Endometrium (tissue), 2 donors: ENCODE results near the gene RADIL.

Source experiments
- FAIRE-seq: peaks from 2 replicates; lab custom pipeline; 2012; peaks lifted over from hg19 to GRCh38; lab: Jason Lieb, UNC
- donor health status: control.
- donor health status: control.

RADIL gene

GRCh38 chr7:4851459-4852422 is 31.8 kb downstream of the RADIL start:
- FAIRE-seq = no peak

GRCh38 chr7:4850262-4850795 is 33.2 kb downstream of the RADIL start:
- no peak for FAIRE-seq

GRCh38 chr7:4849390-4849789 is 34.1 kb downstream of the RADIL start:
- peak; percentile 18 for FAIRE-seq

DNA sequence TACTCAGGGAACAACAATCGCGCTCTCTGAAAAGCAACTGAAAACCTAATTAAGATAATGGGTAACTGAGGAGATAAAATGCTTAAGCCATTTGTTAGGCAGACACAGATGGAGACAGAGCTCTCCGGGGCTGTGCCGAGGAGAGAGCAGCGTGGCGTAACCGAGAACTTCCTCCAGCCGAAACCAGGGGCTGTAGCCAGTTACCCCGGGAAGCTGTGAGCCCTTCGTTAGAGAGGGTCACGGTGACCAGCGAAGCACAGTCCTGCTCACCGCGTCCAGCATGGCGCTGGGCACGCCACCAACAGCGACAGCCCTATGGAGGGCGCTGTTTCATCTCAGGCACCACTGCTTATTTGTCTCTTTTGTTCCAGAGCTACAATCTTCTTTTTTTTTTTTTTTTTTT is 37.8 kb downstream of the RADIL start:
- FAIRE-seq = no peak

- FAIRE-seq = no peak
These were observed 41.0 kb downstream of the RADIL start for GRCh38 chr7:4842319-4843064.

GRCh38 chr7:4841836-4842235 is 41.7 kb downstream of the RADIL start:
- FAIRE-seq = no peak

DNA sequence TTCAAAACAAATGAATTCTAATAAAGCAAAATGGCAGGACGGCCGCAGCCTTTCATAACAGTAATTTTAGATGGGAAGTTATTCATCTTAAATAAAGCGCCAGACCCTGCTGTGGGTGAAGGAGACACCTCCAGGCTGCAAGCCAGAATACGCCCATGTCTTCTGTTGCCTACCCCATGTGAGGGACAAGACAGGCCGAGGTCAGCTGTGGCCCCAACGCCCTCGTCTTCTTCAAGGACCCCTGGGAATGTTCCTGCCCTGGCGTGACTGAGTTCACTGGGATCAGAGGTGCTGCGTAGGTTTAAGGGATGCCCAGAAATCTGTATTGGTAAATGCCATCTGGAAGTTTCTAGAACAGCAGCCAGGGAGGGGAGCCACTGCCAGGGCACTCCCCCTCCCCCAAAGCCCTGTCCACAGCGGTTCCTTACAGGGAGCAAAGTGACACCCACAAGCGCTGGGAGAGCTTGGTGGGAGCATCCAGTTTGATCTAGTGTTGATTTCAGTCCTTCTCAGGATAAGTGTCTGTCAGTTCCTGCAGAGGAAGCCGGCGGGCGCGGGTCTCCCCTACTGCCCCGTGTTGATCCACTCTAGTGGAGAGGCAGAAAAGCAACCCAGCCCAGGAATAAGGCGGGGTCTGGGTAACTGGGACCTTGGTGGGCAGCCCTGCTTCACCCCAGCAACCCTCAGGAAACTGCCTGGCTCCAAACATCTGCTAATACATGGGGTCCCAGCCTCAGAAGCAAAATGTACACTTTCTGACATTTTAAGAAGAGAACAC is 42.3 kb downstream of the RADIL start:
- FAIRE-seq = no peak

DNA sequence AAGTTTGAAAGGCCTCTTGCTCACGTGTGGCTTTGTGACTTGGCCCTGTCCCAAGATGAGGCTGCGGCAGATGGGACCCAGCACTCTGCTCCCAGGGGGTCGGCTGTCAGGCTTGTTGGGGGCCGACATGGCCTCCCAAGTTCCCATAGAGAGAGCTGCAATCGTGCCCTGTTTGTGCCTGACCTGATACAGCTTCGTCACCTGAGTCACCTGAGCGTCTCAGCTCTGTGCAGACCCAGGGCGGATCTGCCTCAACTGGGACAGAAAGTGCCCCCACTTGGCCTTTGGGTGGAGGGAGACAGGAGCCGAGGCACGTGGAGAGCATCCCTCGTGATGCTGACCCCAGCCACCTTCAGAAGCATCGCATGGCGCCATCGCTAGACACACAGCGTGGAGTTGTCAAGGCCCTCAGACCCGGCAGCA is 43.4 kb downstream of the RADIL start:
- no peak for FAIRE-seq

DNA sequence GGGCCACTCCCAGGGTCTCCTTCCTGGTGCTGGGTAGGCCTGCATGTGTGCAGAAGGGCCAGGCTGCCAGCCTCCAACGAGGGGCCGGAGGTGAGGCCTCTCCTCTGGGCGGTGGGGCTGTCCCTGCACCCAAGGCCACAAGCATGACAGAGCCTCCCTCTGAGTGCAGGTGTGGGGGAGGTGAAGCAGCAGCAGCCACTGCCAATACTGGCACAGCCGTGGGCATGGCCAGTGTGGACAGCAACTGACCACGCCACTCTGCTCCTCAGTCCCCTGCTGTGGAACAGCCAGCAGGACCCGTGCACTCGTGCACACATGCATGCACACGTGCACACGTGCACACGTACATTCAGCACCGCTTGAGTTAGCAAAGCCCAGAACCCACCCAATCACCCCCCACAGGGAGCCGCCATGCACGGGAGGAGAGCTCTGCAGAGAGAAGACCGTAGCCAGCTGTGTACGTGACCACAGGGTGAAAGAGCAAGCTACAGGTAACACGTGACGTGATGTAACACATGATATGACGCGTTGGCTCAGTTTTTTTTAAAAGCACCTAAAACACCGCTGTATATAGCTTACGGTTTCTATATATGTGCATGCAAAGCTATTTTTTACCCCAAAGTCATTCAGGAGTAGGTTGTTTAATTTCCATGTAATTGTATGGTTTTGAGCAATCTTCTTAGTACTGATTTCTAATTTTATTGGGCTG is 44.7 kb downstream of the RADIL start:
- FAIRE-seq = no peak

DNA sequence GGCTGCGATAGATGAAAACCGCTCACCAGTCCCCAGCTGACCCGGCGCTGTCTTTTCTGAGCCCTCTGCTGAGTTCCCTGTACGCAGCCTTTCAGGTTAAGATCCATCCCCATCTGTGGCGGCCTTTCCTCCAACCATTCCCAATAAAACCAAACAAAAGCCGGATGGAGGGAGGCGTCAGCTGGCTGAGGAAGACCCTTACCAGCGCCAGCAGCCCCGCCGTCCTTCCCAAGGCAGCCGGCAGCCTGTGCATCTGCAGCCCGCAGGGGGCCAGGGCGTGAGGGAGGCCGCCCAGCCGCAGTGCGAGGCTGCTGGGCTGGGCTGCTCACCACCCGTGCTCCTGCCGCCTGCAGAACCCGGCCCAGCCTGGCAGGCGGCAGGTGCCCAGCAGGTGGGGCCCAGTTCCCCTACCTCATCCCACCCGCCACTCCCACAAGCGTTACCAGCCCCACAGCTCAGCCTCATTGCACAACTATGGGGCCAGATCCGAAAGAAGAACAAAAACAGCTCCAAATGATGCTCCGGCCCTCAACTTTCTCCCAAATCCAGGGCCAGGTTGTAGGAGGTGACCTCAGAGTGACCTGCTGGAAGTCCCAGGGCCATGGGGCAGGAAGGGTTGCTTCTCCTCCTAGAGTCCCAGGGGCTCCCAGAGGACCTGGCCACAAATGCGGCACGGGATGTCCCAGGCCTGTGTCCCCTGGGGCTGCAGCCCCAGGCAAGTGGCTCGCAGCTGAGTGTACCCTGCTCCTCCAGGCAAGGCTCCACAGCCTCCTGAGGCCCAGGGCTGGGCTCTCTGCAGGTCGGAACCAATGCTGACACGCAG is 45.5 kb downstream of the RADIL start:
- no peak for FAIRE-seq

DNA sequence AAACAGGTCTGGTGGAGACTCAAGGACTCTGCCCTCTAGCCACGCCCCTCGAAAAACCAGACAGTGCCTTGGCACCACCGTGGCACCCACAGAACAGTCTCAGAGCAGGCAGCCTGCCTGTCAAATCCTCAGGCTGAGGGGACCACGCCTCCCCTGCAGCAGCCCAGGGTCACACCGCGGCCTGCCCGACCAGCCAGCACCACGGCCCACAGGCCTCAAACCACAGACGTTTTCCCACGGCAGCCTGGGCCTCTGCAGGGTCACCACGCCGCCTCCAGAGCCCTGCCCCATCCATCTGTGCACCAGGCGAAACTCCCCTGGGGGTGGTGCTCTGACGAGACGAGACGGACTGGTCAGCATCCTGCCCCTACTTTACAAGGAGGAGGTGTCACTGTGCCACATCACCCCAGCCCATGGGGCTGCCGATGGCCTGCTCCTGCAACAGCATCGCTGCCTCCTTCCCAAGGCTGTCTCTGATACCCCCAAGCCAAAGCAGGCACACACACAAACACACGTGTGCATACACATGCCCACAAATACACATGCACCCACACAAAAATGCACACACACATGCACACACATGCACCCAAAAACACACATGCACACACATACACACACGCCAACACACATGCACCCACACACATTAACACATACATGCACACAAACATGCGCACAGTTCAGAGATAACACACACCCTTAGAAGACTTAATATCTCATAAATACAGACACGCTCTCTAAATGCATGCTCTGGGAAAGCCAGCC is 46.3 kb downstream of the RADIL start:
- FAIRE-seq = no peak

DNA sequence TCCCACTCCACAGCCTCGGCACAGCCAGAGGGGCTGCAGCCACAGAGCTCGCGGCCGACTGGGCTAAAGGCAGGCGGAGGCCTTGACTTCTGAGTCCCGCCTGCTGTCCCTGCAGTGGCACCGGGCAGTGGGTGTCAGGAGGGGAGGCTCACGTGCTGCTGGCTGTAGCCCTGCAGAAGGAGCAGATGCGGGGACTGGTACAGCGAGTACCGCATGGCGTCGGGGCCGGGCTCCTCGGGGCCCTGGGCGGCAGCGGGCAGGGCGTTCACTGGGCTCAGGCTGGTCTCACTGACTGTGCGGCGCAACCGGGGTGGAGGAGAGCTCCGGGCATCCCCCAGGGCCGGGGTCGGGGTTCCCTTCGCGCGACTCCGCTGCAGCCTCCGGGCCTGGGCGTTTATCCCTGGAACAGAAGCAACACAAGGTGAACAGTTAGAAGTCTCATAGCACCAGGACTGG is 47.3 kb downstream of the RADIL start:
- FAIRE-seq = no peak

- no peak for FAIRE-seq
These were observed 47.9 kb downstream of the RADIL start for GRCh38 chr7:4835398-4836205.

GRCh38 chr7:4834601-4835397 is 48.7 kb downstream of the RADIL start:
- FAIRE-seq = no peak

DNA sequence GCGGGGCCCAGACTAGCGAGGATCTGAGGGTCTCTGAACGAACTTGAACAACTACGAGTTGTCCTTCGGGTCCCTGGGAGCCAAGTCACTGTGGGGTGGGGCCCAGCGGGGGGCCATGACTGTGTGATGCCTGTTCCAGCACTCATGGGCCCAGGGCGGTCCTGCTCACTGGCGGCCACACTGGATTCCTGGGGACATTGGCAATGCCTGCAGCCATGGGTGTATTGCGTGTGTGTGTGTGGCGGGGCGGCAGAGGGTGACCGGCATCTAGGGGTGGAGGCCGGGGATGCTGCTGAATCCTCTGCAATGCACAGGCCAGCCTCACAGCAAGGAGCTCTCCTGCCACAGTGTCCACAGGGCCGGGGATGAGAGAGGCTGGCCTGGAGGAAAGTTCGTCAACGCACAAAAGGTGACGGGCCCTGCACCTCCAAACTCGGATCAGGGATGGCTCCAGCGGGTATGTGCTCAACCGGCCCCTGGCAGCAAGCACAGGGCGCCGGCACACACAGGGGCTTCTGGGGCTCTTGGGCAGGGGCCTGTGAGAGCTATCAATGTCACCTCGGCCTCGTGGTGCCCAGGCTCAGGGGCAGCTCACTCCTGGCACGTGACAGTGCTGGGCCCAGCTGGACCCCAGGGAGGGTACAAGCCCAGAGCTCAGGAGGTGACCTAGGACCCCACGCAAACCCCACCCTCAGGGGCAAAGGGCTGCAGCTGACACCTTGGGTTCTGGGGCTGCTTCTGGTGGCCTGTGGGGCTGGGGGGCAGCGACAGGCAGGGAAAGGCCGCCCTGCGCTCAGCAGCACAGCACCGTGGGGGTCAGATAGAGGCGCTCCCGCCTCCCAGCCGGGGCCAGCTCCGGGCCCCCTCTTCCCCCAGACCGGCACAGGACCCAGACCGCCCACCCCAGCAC is 49.6 kb downstream of the RADIL start:
- no peak for FAIRE-seq

DNA sequence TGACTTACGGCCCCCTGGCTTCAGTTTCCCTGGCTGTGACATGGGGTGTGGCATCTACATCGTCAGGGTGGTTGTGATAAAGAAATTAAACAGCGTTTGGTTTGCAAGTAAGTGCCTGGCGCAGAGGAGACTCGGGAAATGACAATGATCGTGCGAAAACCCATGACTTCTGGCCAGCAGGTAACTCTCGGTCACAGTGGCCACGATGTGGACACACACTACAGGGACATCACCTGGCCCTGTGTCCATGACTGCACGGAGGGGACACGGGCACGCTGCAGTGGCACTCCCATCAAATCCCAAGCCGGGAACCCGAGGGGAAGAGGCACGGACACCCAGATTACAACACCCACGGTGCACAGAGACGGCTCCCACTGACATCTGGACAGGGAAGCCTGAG is 50.3 kb downstream of the RADIL start:
- FAIRE-seq = no peak

DNA sequence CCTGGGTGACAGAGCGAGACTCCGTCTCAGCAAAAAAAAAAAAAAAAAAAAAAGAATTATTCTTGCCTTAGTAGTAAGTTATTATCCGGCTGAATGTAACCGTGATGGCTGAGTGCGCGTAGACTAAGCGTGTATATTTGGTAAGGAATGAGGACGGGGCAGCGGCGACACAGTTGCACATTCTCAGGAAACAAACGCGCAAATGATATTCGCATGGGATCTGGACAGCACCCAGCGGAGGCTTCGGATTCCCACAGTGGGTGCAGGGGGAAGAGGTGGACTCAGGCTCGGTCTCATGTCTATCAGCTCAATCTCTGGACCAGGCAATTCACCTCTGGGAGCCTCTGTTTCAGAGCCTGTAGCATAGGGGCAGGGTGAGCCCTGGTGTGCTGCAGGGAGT is 50.8 kb downstream of the RADIL start:
- FAIRE-seq = no peak
